HAP-1 (cell line): Measurements from ENCODE around the gene PAFAH1B1.
A peak's percentile ranks its signal among the peaks of the same experiment; 100 is the strongest.

Source experiments
- DNase-seq, 2 experiments: peaks; one replicate each; pipeline ENCODE4 v3.0.0-alpha.2; 2016 to 2020; ENCODE audit warnings: low spot score in 2 of 2
- H3K27me3 ChIP-seq: fragments of 250-450 bp; sonication (Bioruptor Pico); 2 replicates; pipeline ENCODE4 v1.5.1; 2020; ENCODE audit warnings: low read depth, mild to moderate bottlenecking, moderate library complexity
- H3K36me3 ChIP-seq: fragments of 250-450 bp; sonication (Bioruptor Pico); replicated peaks from 2 replicates; pipeline ENCODE4 v1.5.1; 2020; ENCODE audit warnings: mild to moderate bottlenecking
- H3K4me1 ChIP-seq: fragments of 250-450 bp; sonication (Bioruptor Pico); 2 replicates; pipeline ENCODE4 v1.5.1; 2020; ENCODE audit warnings: mild to moderate bottlenecking
- H3K4me3 ChIP-seq: fragments of 250-450 bp; sonication (Bioruptor Pico); 2 replicates; pipeline ENCODE4 v1.5.1; 2020; ENCODE audit warnings: mild to moderate bottlenecking, moderate library complexity
- H3K9me3 ChIP-seq: fragments of 250-450 bp; sonication (Bioruptor Pico); 2 replicates; pipeline ENCODE4 v1.5.1; 2020; ENCODE audit warnings: mild to moderate bottlenecking, moderate library complexity
- in situ Hi-C: fragments of 300-500 bp; cut with MboI; formaldehyde crosslinking; loops from 3 replicates; pipeline ENCODE4 v1.14.3; 2020; ENCODE audit warnings: low sequenced_read_pairs, inconsistent platforms, mixed read lengths

The PAFAH1B1 gene

DNA sequence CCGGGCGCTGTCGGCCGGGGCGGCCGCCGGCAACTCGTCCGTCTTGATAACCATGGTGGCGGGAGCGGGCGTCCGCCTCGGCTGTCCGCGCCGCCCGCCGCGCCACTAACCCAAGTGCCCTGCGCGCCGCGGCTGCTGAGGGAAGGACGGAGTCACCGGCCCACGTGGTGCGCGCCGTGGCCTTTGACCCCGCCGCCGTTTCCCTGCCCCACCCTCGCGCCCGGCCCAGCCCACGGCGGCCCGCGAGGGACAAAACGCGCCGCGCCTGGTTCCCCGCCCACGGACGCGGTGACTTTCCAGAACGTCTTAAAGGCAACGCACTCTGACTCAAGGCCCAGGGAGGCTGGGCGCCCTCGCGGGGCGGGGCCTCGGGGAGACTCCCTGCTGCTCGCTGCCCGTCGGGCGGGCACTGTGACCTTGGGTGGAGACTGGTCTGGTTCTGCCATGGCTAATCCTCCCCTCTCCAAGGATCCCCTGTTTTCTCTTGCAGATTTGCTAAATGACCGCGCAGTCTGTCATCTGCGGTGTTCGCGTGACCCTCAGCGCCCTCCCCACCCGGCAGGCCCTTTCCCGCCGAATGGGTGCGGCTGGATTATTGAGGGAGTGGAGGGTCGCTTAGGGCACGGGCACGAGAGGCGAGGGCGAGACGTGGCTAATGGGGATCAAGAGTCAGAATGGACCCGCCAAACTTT, 118.3 kb downstream of the PAFAH1B1 start, which contains the start of gene CLUH:
TSS of gene CLUH (minus strand) at position 157 of the 692 bp plus-strand sequence. CDS start at position 54, 103 bp downstream.
- Histone ChIP-seq H3K9me3 (no peaks in the 10 kb centered on the region), H3K27me3 (no peaks in the 10 kb centered on the region), H3K4me1 (peaks cover 20% of the 10 kb centered on the region), H3K4me3 (peak within 1 kb of the TSS; percentile 52), H3K36me3 (peaks cover 12% of the 10 kb centered on the region)
- in situ Hi-C loops = no loop called here
- DNase-seq = peak; percentile 87 to 94

DNA sequence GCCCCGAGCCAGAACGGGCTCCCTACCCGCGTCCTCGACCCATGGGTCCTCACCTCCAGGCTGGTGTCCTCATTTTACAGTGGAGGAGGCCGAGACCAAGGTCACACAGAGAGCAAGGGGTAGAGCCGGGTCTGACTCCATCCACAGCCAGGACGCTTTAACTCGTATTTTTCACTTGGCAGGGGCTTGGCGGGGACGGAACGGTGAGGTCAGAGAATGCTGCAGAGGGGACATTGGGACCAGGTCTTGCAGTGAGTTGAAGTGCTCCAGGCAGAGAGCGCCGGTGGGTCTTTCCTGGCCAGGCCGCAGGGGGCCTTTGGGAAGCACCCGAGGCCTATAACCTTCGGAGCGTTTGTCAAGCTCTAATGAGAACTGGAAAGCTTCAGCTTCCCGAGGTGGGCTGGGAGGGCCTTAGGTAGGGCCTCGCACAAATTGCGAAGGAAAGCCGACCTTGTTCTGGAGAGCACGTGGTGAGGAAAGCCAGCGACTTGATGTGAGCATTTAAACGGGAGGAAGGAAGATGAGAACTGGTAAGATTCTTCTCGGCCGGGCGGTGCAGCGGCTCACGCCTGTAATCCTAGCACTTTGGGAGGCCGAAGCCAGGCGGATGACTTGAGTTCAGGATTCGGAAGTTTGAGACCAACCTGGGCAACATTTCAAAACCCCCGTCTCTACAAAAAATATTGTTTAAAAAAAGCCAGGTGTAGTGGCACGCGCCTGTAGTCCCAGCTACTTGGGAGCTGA, 119.0 kb downstream of the PAFAH1B1 start:
- in situ Hi-C loops = no loop called here
- peaks cover 20% of the 10 kb centered on the region for H3K4me1 ChIP-seq
- no peak for DNase-seq
- H3K4me3 ChIP-seq = peak overlapping the region; percentile 52
- no peaks in the 10 kb centered on the region for H3K9me3 ChIP-seq
- H3K36me3 ChIP-seq = peaks cover 7% of the 10 kb centered on the region; the same call in 1 of the 2 replicates
- H3K27me3 ChIP-seq = no peaks in the 10 kb centered on the region

GRCh38 chr17:2713881-2714280, 120.4 kb downstream of the PAFAH1B1 start:
- Histone ChIP-seq H3K4me1 (peaks cover 20% of the 10 kb centered on the region), H3K9me3 (no peaks in the 10 kb centered on the region), H3K27me3 (no peaks in the 10 kb centered on the region), H3K4me3 (no peak overlapping the region), H3K36me3 (no peaks in the 10 kb centered on the region; the same call in 1 of the 2 replicates)
- no peak for DNase-seq
- in situ Hi-C loops = no loop called here

DNA sequence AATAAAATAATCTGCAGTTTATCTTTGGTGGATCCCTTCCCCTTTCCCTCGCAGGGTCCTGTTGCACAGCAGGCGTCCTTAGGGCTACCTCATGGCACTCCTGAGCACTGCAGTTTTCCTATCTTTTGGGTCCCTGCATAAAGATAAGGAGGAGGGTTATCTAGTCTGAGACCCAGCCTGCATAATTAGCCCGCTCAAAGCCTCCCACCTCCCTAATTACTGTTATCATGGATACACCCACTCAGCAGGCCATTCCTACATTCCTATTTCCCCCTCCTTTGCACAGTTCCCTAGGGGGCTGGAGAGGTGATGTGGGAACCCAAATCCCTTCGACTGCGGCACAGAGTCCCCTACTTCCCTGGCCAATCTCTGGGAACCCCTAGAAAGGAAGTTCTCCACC, 123.2 kb downstream of the PAFAH1B1 start:
- peaks cover 9% of the 10 kb centered on the region for H3K4me1 ChIP-seq
- no peaks in the 10 kb centered on the region for H3K9me3 ChIP-seq
- in situ Hi-C loops = no loop called here
- no peaks in the 10 kb centered on the region for H3K36me3 ChIP-seq
- no peaks in the 10 kb centered on the region for H3K27me3 ChIP-seq
- no peak overlapping the region for H3K4me3 ChIP-seq
- no peak for DNase-seq

- H3K36me3 ChIP-seq = no peaks in the 10 kb centered on the region
- no peaks in the 10 kb centered on the region for H3K27me3 ChIP-seq
- H3K4me1 ChIP-seq = no peaks in the 10 kb centered on the region; the same call in 1 of the 2 replicates
- no peak overlapping the region for H3K4me3 ChIP-seq
- H3K9me3 ChIP-seq = no peaks in the 10 kb centered on the region
- DNase-seq = no peak
- in situ Hi-C loops = no loop called here
Measured at GRCh38 chr17:2718150-2718938, 124.9 kb downstream of the PAFAH1B1 start.

GRCh38 chr17:2719861-2720260, 126.4 kb downstream of the PAFAH1B1 start:
- in situ Hi-C loops = no loop called here
- Histone ChIP-seq H3K4me3 (no peak overlapping the region), H3K9me3 (no peaks in the 10 kb centered on the region), H3K4me1 (no peaks in the 10 kb centered on the region), H3K36me3 (no peaks in the 10 kb centered on the region), H3K27me3 (peaks cover 1% of the 10 kb centered on the region; the same call in 1 of the 2 replicates)
- DNase-seq = no peak

GRCh38 chr17:2721603-2722002, 128.1 kb downstream of the PAFAH1B1 start:
- Histone ChIP-seq H3K27me3 (peaks cover 6% of the 10 kb centered on the region; the same call in 1 of the 2 replicates), H3K9me3 (no peaks in the 10 kb centered on the region), H3K36me3 (no peaks in the 10 kb centered on the region), H3K4me3 (no peak overlapping the region), H3K4me1 (no peaks in the 10 kb centered on the region)
- DNase-seq = no peak
- in situ Hi-C loops = no loop called here

DNA sequence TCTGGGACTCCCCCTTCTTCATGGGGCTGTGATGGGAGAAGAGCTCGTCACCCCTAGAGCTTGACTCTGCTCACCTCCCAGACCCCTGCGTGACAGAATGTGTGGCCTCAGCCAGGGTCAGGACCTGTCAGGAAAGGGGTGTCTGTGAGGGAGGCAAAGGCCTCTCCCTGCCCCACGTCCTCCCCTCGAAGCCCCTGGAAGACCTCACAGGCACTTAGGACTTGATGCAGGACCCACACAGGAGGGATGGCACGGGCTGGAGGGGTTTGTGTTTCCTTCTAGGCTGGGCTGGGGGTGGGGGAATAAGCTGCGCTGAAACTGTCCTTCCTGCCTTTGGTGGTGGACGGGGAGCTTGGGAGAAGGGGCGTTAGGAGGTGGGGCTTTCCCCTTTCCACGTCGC, 129.2 kb downstream of the PAFAH1B1 start:
- peaks cover 6% of the 10 kb centered on the region; the same call in 1 of the 2 replicates for H3K27me3 ChIP-seq
- H3K4me1 ChIP-seq = no peaks in the 10 kb centered on the region

GRCh38 chr17:2723505-2723996, 130.1 kb downstream of the PAFAH1B1 start:
- H3K4me1 ChIP-seq = no peaks in the 10 kb centered on the region
- no peak for DNase-seq
- no peaks in the 10 kb centered on the region for H3K9me3 ChIP-seq
- no peak overlapping the region for H3K4me3 ChIP-seq
- no peaks in the 10 kb centered on the region for H3K36me3 ChIP-seq
- in situ Hi-C loops = no loop called here
- peaks cover 6% of the 10 kb centered on the region; the same call in 1 of the 2 replicates for H3K27me3 ChIP-seq

More for the DNA sequence above, 129.2 kb downstream of the PAFAH1B1 start:
- in situ Hi-C loops = no loop called here
- H3K9me3 ChIP-seq = no peaks in the 10 kb centered on the region
- H3K36me3 ChIP-seq = no peaks in the 10 kb centered on the region
- H3K4me3 ChIP-seq = no peak overlapping the region
- DNase-seq = no peak

GRCh38 chr17:2723997-2724783, 130.7 kb downstream of the PAFAH1B1 start:
- in situ Hi-C loops = no loop called here
- no peak for DNase-seq

DNA sequence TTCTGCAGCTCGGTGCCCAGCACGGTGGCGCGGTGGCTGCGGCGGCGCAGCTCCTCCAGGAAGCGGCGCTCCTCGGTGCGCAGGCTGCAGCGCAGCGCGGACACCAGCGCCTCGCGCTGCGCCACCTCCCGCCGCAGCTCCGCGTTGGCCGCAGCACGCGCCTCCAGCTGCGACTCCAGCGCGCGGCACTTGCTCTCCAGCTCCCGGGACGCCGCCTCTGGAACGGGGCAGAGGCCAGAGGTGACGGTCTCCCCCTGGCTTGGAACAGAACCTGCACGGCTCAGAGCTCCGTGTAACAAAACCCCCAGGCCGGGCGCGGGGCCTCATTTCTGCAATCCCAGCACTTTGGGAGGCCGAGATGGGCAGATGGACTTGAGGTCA, 131.3 kb downstream of the PAFAH1B1 start:
- peak; percentile 31 to 60 for DNase-seq
- Histone ChIP-seq H3K27me3 (peaks cover 6% of the 10 kb centered on the region; the same call in 1 of the 2 replicates), H3K9me3 (no peaks in the 10 kb centered on the region), H3K4me3 (no peak overlapping the region), H3K4me1 (no peaks in the 10 kb centered on the region), H3K36me3 (no peaks in the 10 kb centered on the region)
- in situ Hi-C loops = no loop called here

More at GRCh38 chr17:2723997-2724783, 130.7 kb downstream of the PAFAH1B1 start:
- H3K36me3 ChIP-seq = no peaks in the 10 kb centered on the region
- H3K4me3 ChIP-seq = no peak overlapping the region
- no peaks in the 10 kb centered on the region for H3K4me1 ChIP-seq
- peaks cover 6% of the 10 kb centered on the region; the same call in 1 of the 2 replicates for H3K27me3 ChIP-seq
- H3K9me3 ChIP-seq = no peaks in the 10 kb centered on the region

DNA sequence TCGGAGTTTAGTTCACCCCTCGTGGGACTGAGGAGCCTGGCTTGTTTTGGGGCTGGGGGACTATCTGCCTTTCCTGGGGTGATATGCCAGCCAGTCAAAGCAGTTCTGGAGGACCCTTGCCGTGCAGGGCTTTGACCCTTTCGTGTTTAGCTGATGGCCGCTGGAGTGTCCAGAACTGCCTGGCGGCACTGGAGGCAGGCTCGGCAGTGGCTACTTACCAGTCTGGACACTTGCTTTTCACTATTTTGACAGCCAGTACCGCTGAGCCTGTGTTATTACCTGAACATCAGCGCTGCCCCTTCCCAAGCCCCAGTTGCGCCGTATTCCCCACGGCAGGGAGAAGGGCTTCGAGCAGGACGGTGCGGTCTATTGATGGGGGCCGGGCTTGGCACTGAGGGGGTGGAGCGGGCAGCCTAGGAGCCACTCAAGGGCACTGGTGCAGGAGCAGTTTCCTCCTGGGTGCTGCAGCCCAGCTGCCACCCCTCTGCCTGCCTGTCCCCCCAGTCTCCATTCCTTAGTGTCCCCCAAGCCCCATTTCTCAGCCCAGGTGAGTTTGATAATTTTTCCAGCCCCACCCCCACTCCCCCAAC, 137.4 kb downstream of the PAFAH1B1 start:
- Histone ChIP-seq H3K27me3 (0 out of 2 replicates have a peak, but pooled peaks cover 3% of the 10 kb centered on the region), H3K36me3 (no peaks in the 10 kb centered on the region), H3K9me3 (no peaks in the 10 kb centered on the region), H3K4me1 (no peaks in the 10 kb centered on the region), H3K4me3 (no peak overlapping the region)
- no peak for DNase-seq
- in situ Hi-C loops = no loop called here
